ENCODE results near the gene ATP6V0A1.

The ATP6V0A1 gene

GRCh38 chr17:42563950-42564349, 105.3 kb downstream of the ATP6V0A1 start:
- DNase-seq: no peak

GRCh38 chr17:42564815-42565522, 106.3 kb downstream of the ATP6V0A1 start:
- no peak for DNase-seq

- no peak for DNase-seq
Observed at GRCh38 chr17:42565523-42566214, 107.0 kb downstream of the ATP6V0A1 start.

GRCh38 chr17:42566215-42566882, 107.7 kb downstream of the ATP6V0A1 start:
- no peak for DNase-seq

GRCh38 chr17:42566883-42567573, 108.3 kb downstream of the ATP6V0A1 start, which contains the start of gene MLX:
TSS of gene MLX (plus strand) at chr17:42567100. CDS start at chr17:42567125, 25 bp downstream.
- peak; percentile 91 for DNase-seq

- DNase-seq: no peak
Observed at GRCh38 chr17:42568341-42569111, 109.8 kb downstream of the ATP6V0A1 start.

- DNase-seq: no peak
Observed at GRCh38 chr17:42571435-42572225, 113.0 kb downstream of the ATP6V0A1 start.
